ENCODE measurements around the gene ZNF248. TPM values are rescaled to one million over a fixed set of nuclear protein-coding genes. Genes with fewer than 3 reads are reported as not detected.
A peak's percentile ranks its signal among the peaks of the same experiment; 100 is the strongest.

ZNF248 gene
- total RNA-seq (42.9 TPM), polyA plus RNA-seq (14.0 TPM)

- H3K4me1 ChIP-seq (ENCODE audit: insufficient read depth) = no peaks in the 10 kb centered on the region
- H3K4me3 ChIP-seq (ENCODE audit: low read depth, low read length) = peak within 1 kb of the TSS; percentile 77
- WGBS = under 1% methylated on average over 81 of the region's 81 CpGs
- H3K36me3 ChIP-seq (ENCODE audit: insufficient read depth) = no peaks in the 10 kb centered on the region
- peak within 1 kb of the TSS; percentile 100 for H3K27ac ChIP-seq (ENCODE audit: low read depth)
- peak; percentile 95 for DNase-seq (ENCODE audit: extremely low spot score)
Observed at GRCh38 chr10:37857287-37858211, at the start of gene ZNF248. Gene ZNF248, minus strand, starts transcription at chr10:37857610. Its CDS starts 1,300 bp downstream, at chr10:37856310.

- H3K4me3 ChIP-seq (ENCODE audit: low read depth, low read length) = no peak overlapping the region
- H3K4me1 ChIP-seq (ENCODE audit: insufficient read depth) = no peaks in the 10 kb centered on the region
- 41% methylated on average over 2 of the region's 2 CpGs for WGBS
- no peaks in the 10 kb centered on the region for H3K36me3 ChIP-seq (ENCODE audit: insufficient read depth)
- no peak for DNase-seq (ENCODE audit: extremely low spot score)
- H3K27ac ChIP-seq (ENCODE audit: low read depth) = no peak overlapping the region
Observed at GRCh38 chr10:37906382-37906781, 49.0 kb upstream of the ZNF248 start.

DNA sequence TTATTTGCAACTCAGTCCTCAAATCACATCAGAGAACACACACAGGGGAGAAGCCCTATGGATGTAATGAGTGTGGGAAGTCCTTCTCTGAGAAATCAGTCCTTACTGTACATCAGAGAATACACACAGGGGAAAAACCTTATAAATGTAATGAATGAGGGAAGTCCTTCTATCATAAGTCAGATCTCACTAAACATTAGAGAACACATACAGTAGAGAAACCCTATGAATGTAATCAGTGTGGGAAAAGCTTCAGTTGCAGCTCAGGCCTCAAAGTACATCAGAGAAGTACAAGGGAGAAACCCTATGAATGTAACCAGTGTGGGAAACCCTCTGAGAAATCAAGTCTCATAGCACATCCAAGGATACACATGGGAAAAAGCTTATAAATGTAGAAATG lies 39.0 kb upstream of the ZNF248 start:
- DNase-seq (ENCODE audit: extremely low spot score) = no peak
- Histone ChIP-seq H3K4me3 (ENCODE audit: low read depth, low read length) (no peak overlapping the region), H3K27ac (ENCODE audit: low read depth) (no peak overlapping the region), H3K4me1 (ENCODE audit: insufficient read depth) (no peaks in the 10 kb centered on the region), H3K36me3 (ENCODE audit: insufficient read depth) (no peaks in the 10 kb centered on the region)

DNA sequence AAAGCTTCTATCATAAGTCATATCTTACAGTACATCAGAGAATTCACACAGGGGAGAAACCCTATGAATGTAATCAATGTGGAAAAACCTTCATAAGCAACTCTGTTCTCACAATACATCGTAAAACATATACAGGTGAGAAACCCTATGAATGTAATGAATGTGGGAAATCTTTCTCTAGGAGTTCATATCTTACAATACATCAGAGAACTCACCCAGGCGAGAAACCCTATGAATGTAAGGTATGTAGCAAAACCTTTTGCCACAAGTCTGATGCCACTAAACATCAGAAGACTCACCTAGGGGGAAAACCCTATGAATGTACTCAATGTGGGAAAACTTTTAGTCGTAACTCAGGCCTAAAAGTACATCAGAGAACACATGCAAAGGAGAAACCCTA lies 38.3 kb upstream of the ZNF248 start:
- Histone ChIP-seq H3K27ac (ENCODE audit: low read depth) (no peak overlapping the region), H3K36me3 (ENCODE audit: insufficient read depth) (no peaks in the 10 kb centered on the region), H3K4me1 (ENCODE audit: insufficient read depth) (no peaks in the 10 kb centered on the region), H3K4me3 (ENCODE audit: low read depth, low read length) (no peak overlapping the region)
- DNase-seq (ENCODE audit: extremely low spot score) = no peak
- 65% methylated on average over 3 of the region's 3 CpGs for WGBS

GRCh38 chr10:37885850-37886249 lies 28.4 kb upstream of the ZNF248 start:
- DNase-seq (ENCODE audit: extremely low spot score) = no peak
- no peaks in the 10 kb centered on the region for H3K36me3 ChIP-seq (ENCODE audit: insufficient read depth)
- no peak overlapping the region for H3K4me3 ChIP-seq (ENCODE audit: low read depth, low read length)
- H3K4me1 ChIP-seq (ENCODE audit: insufficient read depth) = no peaks in the 10 kb centered on the region
- no peak overlapping the region for H3K27ac ChIP-seq (ENCODE audit: low read depth)

DNA sequence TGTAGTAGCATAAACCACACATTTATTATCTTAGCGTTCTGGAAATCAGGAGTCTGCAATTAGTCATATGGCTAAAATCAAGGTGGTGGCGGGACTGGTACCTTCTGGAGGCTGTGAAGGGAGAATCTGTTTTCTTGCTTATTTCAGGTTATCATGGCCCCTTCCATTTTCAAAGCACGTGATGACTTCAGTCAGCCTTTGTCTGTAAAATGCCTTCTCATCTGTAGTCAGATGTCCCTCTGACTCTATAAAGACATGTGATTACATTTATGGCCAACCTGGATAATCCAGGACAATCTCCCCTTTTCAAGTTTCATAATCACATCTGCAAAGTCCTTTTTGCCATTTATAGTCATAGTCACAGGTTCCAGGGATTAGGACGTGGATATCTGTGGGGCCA lies 15.5 kb upstream of the ZNF248 start:
- no peaks in the 10 kb centered on the region for H3K36me3 ChIP-seq (ENCODE audit: insufficient read depth)
- no peaks in the 10 kb centered on the region for H3K4me1 ChIP-seq (ENCODE audit: insufficient read depth)
- DNase-seq (ENCODE audit: extremely low spot score) = no peak
- WGBS = 82% methylated on average over 4 of the region's 4 CpGs
- H3K27ac ChIP-seq (ENCODE audit: low read depth) = no peak overlapping the region
- no peak overlapping the region for H3K4me3 ChIP-seq (ENCODE audit: low read depth, low read length)

DNA sequence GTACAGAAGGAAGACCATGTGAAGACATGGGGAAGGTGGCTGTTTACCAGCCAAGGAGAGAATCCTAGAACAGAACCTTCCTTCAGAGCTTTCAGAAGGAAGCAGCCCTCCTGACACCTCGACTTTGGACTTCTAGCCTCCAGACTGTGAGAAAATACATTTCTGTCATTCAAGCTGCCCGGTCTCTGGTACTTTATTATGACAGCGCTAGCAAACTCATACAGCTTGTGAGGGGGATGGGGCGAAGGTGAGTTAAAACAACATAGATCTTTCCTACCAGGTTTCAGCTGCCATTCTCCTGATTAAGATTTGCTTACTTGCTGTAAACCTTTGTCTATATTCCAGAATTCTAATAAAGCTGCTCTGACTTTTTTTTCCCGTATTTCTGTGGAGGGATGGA lies 14.9 kb upstream of the ZNF248 start:
- Histone ChIP-seq H3K4me1 (ENCODE audit: insufficient read depth) (no peaks in the 10 kb centered on the region), H3K27ac (ENCODE audit: low read depth) (no peak overlapping the region), H3K36me3 (ENCODE audit: insufficient read depth) (no peaks in the 10 kb centered on the region), H3K4me3 (ENCODE audit: low read depth, low read length) (no peak overlapping the region)
- no peak for DNase-seq (ENCODE audit: extremely low spot score)
- WGBS = 79% methylated on average over 5 of the region's 5 CpGs

DNA sequence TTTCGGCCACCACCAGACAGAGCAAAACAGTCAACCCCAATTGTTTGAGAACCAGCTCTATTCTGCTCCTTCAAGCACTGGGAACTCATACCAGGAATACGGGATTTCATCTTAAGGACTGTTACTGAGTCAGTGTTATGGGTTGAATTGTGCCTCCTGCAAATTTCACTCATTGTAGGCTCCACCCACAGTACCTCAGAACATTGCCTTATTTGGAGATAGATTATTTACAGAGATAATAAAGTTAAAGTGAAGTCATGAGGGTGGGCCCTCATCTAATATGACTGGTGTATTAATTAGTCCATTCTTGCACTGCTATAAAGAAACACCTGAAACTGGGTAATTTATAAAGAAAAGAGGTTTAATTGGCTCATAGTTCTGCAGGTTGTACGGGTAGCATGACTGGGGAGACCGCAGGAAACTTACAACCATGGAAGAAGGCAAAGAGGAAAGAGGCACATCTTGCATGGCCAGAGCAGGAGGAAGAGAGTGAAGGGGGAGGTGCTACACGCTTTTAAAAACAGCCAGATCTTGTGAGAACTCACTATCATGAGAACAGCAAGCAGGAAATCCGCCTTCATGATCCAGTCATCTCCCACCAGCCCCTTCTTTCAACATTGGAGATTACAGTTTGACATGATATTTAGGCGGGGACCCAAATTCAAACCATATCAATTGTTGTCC lies 14.3 kb upstream of the ZNF248 start:
- Histone ChIP-seq H3K4me1 (ENCODE audit: insufficient read depth) (no peaks in the 10 kb centered on the region), H3K27ac (ENCODE audit: low read depth) (no peak overlapping the region), H3K36me3 (ENCODE audit: insufficient read depth) (no peaks in the 10 kb centered on the region), H3K4me3 (ENCODE audit: low read depth, low read length) (no peak overlapping the region)
- no peak for DNase-seq (ENCODE audit: extremely low spot score)
- 71% methylated on average over 7 of the region's 7 CpGs for WGBS

DNA sequence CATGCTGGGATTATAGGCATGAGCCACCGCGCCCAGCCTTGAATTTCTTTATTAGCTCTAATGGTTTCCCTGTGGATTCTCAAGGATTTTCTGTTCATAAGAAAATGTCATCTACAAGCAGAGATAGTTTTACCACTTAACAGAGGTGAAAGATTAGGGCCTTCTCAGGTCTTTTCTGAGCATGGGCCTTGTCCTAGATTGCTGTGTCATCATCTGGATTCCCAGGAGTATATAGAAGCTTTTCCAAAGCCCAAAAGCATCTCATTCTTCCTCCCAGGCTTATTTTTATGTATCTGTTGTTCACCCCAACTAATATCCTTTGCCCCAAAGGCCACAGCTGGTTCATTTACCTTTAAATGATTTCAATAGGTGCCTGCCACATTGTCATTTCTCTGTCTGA lies 13.7 kb upstream of the ZNF248 start:
- DNase-seq (ENCODE audit: extremely low spot score) = no peak
- Histone ChIP-seq H3K36me3 (ENCODE audit: insufficient read depth) (no peaks in the 10 kb centered on the region), H3K27ac (ENCODE audit: low read depth) (no peak overlapping the region), H3K4me1 (ENCODE audit: insufficient read depth) (no peaks in the 10 kb centered on the region), H3K4me3 (ENCODE audit: low read depth, low read length) (no peak overlapping the region)
- 63% methylated on average over 2 of the region's 2 CpGs for WGBS

- H3K4me1 ChIP-seq (ENCODE audit: insufficient read depth) = no peaks in the 10 kb centered on the region
- DNase-seq (ENCODE audit: extremely low spot score) = no peak
- H3K36me3 ChIP-seq (ENCODE audit: insufficient read depth) = no peaks in the 10 kb centered on the region
- no peak overlapping the region for H3K4me3 ChIP-seq (ENCODE audit: low read depth, low read length)
- WGBS = 89% methylated on average over 3 of the region's 3 CpGs
- no peak overlapping the region for H3K27ac ChIP-seq (ENCODE audit: low read depth)
Observed at GRCh38 chr10:37868796-37869195, 11.4 kb upstream of the ZNF248 start.

DNA sequence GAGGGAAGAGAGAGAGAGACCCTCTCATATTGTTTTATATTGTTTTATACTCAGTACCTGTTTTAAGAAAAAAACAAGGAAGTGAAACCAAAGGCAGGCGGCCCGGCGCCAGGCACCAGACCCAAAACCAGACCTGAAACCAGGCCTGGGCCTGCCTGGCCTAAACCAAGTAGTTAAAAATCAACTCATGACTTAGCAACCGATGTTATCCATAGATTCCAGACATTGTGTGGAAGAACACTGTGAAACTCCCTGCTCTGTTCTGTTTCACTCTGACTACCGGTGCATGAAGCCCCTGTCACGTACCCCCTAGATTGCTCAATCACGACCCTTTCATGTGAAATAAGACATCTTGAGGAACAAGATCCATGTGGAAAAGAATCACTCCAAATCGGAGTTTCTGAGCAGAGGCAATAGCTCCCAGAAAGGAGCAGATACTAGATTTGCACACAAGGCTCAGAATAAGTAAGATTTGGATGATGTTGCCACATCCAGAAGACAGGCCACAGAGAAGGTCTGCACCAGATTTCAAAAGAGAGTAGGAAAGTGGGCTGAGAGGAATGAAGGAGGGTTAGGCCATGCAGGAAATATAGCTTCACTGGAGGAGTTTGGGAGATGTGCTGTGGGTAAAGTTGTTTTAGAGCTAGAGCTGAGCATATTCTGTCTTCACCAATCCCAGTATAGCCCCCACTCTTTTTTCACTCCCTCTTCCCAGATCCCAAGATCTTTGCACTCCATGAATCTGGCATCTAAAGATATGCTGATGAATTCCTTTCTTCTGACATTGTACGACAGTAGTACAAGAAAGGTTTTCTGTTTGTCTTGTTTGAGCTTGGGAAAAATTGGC lies 8.8 kb upstream of the ZNF248 start:
- DNase-seq (ENCODE audit: extremely low spot score) = no peak
- WGBS = 73% methylated on average over 9 of the region's 9 CpGs
- no peaks in the 10 kb centered on the region for H3K4me1 ChIP-seq (ENCODE audit: insufficient read depth)
- no peaks in the 10 kb centered on the region for H3K36me3 ChIP-seq (ENCODE audit: insufficient read depth)
- H3K27ac ChIP-seq (ENCODE audit: low read depth) = no peak overlapping the region
- no peak overlapping the region for H3K4me3 ChIP-seq (ENCODE audit: low read depth, low read length)

- no peak overlapping the region for H3K4me3 ChIP-seq (ENCODE audit: low read depth, low read length)
- no peaks in the 10 kb centered on the region for H3K36me3 ChIP-seq (ENCODE audit: insufficient read depth)
- no peak for DNase-seq (ENCODE audit: extremely low spot score)
- H3K4me1 ChIP-seq (ENCODE audit: insufficient read depth) = no peaks in the 10 kb centered on the region
- WGBS = 63% methylated on average over 3 of the region's 3 CpGs
- H3K27ac ChIP-seq (ENCODE audit: low read depth) = no peak overlapping the region
Observed at GRCh38 chr10:37865264-37865663, 7.9 kb upstream of the ZNF248 start.

DNA sequence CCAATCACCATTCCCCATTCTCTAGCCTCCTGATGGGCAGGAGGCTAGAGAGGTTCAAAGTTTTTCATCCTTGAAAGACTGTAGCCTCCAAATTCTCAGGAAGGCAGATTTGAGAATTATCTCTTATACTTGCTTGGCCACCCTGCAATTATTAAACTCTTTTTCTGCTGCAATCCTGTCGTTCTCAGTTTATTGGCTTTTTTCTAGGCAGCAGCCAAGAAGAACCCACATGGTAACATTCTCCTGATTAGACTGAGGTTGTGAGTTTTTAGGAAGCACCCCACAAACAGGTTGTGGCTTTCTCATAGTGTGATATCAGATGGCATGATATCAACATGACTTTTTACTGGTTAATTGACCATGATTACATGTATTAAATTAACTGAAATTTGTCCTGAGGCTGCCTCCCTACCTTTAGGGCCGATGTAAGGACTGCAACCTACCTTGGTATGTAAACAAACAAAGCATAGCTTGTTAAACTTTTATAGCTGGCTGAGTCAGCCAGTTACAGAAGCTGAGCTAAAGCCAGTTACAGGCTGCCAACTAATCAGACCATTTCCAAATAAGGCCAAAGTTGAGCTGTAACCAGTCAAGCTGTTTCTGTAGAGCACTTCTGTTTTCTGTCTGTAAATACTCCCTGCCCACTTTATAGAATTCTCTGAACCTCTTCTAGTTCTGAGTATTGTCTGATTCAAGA lies 3.2 kb upstream of the ZNF248 start:
- no peak for DNase-seq (ENCODE audit: extremely low spot score)
- Histone ChIP-seq H3K27ac (ENCODE audit: low read depth) (no peak overlapping the region), H3K4me3 (ENCODE audit: low read depth, low read length) (no peak overlapping the region), H3K36me3 (ENCODE audit: insufficient read depth) (no peaks in the 10 kb centered on the region), H3K4me1 (ENCODE audit: insufficient read depth) (no peaks in the 10 kb centered on the region)
- 16% methylated on average over 2 of the region's 2 CpGs for WGBS
